Ishikawa (cell line): ENCODE measurements around the gene SRSF4.

Experiments
- CEBPB ChIP-seq: IDR thresholded peaks from 2 replicates; pipeline ENCODE4 v1.6.1; 2012
- CREB1 ChIP-seq: IDR thresholded peaks from 2 replicates; pipeline ENCODE4 v1.6.1; 2012; ENCODE audit warnings: low read depth
- EP300 ChIP-seq: IDR thresholded peaks from 2 replicates; pipeline ENCODE4 v1.6.1; 2012; ENCODE audit warnings: borderline replicate concordance
- FOXM1 ChIP-seq: IDR thresholded peaks from 2 replicates; pipeline ENCODE4 v1.6.1; 2012; ENCODE audit warnings: low read depth, borderline replicate concordance
- NFIC ChIP-seq: IDR thresholded peaks from 2 replicates; pipeline ENCODE4 v1.6.1; 2012
- RAD21 ChIP-seq: IDR thresholded peaks from 2 replicates; pipeline ENCODE4 v1.6.1; 2012; ENCODE audit warnings: low read depth
- TAF1 ChIP-seq: IDR thresholded peaks from 2 replicates; pipeline ENCODE4 v1.6.1; 2012; ENCODE audit warnings: low read depth, mild to moderate bottlenecking
- TCF12 ChIP-seq: IDR thresholded peaks from 2 replicates; pipeline ENCODE4 v1.6.1; 2012; ENCODE audit warnings: low read depth
- YY1 ChIP-seq: IDR thresholded peaks from 2 replicates; pipeline ENCODE4 v1.6.1; 2012; ENCODE audit warnings: low read depth
- TF ChIP-seq, protein P1 (sequence below): IDR thresholded peaks from 2 replicates; pipeline ENCODE4 v1.6.1; 2012
- TF ChIP-seq, protein P2 (sequence below): IDR thresholded peaks from 2 replicates; pipeline ENCODE4 v1.6.1; 2012; ENCODE audit warnings: low read depth, mild to moderate bottlenecking
- TF ChIP-seq, protein P3 (sequence below): IDR thresholded peaks from 2 replicates; pipeline ENCODE4 v1.6.1; 2012

DNA sequence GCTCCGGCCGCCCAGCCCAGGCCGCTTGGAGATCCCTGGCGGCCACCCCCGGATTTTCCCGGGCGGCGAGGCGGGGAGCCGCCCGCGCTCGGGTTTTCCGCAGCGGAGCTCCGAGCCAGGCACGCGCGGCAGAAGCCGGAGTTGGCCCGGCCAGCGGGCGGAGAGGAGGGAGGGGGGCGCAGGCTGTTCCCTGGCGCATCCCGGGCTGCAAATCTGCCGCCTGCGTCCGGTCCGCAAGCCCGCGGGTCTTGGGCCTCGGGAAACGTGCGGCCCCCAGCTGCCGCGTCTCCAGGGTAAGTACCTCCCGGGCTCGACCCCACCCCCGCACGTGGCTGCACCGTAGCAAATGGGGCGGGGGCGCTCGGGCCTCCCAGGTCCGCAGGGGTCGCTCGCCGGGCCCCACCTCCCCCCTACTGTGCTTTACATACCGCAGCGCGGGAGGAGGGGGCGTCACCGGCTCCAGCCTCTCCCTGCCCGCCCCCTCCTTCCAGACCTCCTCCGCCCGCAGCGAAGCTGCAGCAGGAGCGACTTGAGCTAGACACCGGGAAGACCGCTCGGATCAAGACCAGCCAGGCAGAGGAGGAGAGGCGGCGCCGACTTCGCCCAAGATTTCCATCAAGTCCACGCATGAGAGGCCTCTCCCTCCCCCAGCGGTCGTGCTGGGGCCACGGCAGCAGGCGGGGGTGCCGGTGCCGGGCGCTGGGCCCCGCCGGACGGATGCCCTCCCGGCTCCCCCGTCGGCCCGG, 59.6 kb downstream of the SRSF4 start:
- TF ChIP-seq, protein P1, sequence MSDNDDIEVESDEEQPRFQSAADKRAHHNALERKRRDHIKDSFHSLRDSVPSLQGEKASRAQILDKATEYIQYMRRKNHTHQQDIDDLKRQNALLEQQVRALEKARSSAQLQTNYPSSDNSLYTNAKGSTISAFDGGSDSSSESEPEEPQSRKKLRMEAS: no peak
- TF ChIP-seq RAD21: no peak
- TF ChIP-seq CEBPB: no peak
- no peak for TF ChIP-seq TAF1
- no peak for TF ChIP-seq TCF12
- TF ChIP-seq NFIC: no peak
- TF ChIP-seq, protein P2, sequence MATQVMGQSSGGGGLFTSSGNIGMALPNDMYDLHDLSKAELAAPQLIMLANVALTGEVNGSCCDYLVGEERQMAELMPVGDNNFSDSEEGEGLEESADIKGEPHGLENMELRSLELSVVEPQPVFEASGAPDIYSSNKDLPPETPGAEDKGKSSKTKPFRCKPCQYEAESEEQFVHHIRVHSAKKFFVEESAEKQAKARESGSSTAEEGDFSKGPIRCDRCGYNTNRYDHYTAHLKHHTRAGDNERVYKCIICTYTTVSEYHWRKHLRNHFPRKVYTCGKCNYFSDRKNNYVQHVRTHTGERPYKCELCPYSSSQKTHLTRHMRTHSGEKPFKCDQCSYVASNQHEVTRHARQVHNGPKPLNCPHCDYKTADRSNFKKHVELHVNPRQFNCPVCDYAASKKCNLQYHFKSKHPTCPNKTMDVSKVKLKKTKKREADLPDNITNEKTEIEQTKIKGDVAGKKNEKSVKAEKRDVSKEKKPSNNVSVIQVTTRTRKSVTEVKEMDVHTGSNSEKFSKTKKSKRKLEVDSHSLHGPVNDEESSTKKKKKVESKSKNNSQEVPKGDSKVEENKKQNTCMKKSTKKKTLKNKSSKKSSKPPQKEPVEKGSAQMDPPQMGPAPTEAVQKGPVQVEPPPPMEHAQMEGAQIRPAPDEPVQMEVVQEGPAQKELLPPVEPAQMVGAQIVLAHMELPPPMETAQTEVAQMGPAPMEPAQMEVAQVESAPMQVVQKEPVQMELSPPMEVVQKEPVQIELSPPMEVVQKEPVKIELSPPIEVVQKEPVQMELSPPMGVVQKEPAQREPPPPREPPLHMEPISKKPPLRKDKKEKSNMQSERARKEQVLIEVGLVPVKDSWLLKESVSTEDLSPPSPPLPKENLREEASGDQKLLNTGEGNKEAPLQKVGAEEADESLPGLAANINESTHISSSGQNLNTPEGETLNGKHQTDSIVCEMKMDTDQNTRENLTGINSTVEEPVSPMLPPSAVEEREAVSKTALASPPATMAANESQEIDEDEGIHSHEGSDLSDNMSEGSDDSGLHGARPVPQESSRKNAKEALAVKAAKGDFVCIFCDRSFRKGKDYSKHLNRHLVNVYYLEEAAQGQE: no peak
- TF ChIP-seq EP300: 0 out of 2 replicates have a peak, but pooled peaks have one; percentile 6
- TF ChIP-seq, protein P3, sequence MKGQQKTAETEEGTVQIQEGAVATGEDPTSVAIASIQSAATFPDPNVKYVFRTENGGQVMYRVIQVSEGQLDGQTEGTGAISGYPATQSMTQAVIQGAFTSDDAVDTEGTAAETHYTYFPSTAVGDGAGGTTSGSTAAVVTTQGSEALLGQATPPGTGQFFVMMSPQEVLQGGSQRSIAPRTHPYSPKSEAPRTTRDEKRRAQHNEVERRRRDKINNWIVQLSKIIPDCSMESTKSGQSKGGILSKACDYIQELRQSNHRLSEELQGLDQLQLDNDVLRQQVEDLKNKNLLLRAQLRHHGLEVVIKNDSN: no peak
- TF ChIP-seq YY1: no peak
- no peak for TF ChIP-seq CREB1
- TF ChIP-seq FOXM1: no peak
